Right ventricle myocardium superior (tissue), 1 donor: ENCODE results near the gene LMTK2. TPM values are rescaled to one million over a fixed set of nuclear protein-coding genes. Genes with fewer than 3 reads are reported as not detected.

Source experiments
- total RNA-seq: library from RNA; stranded (reverse); fragmentation: NEBNext Ultra II Directional; extraction: Animal tissue kit (Norgen Biotek cat#: 25700); gene quantifications from one replicate; pipeline ENCODE4 v1.2.1, GENCODE V29; 2021
- donor health status: DM: no; HTN: yes; CAD: no; lungs with severe emphysema.

The LMTK2 gene
- total RNA-seq, 1 donor from 2014 or later: 20.3 TPM

Other genes with a start within 250 kb of the LMTK2 start
- gene ASNS, start 234.5 kb upstream of the LMTK2 start, total RNA-seq: 4.5 TPM
- gene OCM2, start 116.7 kb upstream of the LMTK2 start, total RNA-seq: not detected
- gene BHLHA15, start 104.6 kb downstream of the LMTK2 start, total RNA-seq: not detected
- gene TECPR1, start 145.4 kb downstream of the LMTK2 start, total RNA-seq: 16.1 TPM
- gene BRI3, start 174.8 kb downstream of the LMTK2 start, total RNA-seq: 222 TPM